Muscle of leg (tissue), 11 donors: ENCODE results near the gene HOXA7. TPM values are rescaled to one million over a fixed set of nuclear protein-coding genes. Genes with fewer than 3 reads are reported as not detected.
A peak's percentile ranks its signal among the peaks of the same experiment; 100 is the strongest.

Experiments
- DNase-seq: peaks from one replicate; pipeline ENCODE4 v3.0.0; 2013
- H3K27ac ChIP-seq: one replicate; pipeline ENCODE4 v1.5.1; 2013; ENCODE audit warnings: mild to moderate bottlenecking, low read length, control low read depth
- H3K27me3 ChIP-seq: one replicate; pipeline ENCODE4 v1.6.1; 2013; ENCODE audit warnings: low read length; ENCODE audit not compliant: control insufficient read depth, insufficient read depth
- H3K36me3 ChIP-seq: one replicate; pipeline ENCODE4 v1.6.1; 2013; ENCODE audit warnings: low read length; ENCODE audit not compliant: control insufficient read depth, insufficient read depth
- H3K4me1 ChIP-seq: one replicate; pipeline ENCODE4 v1.6.1; 2013; ENCODE audit warnings: low read length; ENCODE audit not compliant: control insufficient read depth, insufficient read depth
- H3K4me3 ChIP-seq: one replicate; pipeline ENCODE4 v1.5.1; 2013; ENCODE audit warnings: low read length, control low read depth
- H3K9me3 ChIP-seq: replicated peaks from 2 replicates; pipeline ENCODE4 v1.6.1; 2013; ENCODE audit warnings: low read depth, low read length; ENCODE audit not compliant: control insufficient read depth
- WGBS: methylation state at CpG from one replicate; pipeline ENCODE4 v1.1.5; 2013; ENCODE audit warnings: missing lambda C conversion rate; ENCODE audit not compliant: insufficient coverage; 5-methylcytosine and 5-hydroxymethylcytosine counted together
- polyA plus RNA-seq, 8 donors: library from polyadenylated mRNA; unstranded; fragments of 120-200 nt; gene quantifications; one replicate each; pipeline versions ENCODE4 v1.2.1 to v1.2.3, GENCODE V29; 2013; ENCODE audit warnings: inconsistent platforms in 1 of 8, low replicate concordance in 1 of 8; ENCODE audit not compliant: insufficient read length in 8 of 8, insufficient read depth in 1 of 8
- total RNA-seq: library from RNA; stranded (reverse); fragments of 120-200 nt; gene quantifications from one replicate; pipeline ENCODE4 v1.2.4, GENCODE V29; 2013

The HOXA7 gene
- total and polyA plus RNA-seq, 9 donors = 3.9 to 16.3 (median 11.5) TPM

- Histone ChIP-seq H3K4me1 (peaks cover 39% of the 10 kb centered on the region), H3K9me3 (no peaks in the 10 kb centered on the region), H3K27me3 (peaks cover 82% of the 10 kb centered on the region), H3K36me3 (no peaks in the 10 kb centered on the region), H3K4me3 (peak overlapping the region; percentile 50), H3K27ac (no peak overlapping the region)
- 23% methylated on average over 6 of the region's 14 CpGs for WGBS
- DNase-seq = peak; percentile 56
These were observed 44.5 kb upstream of the HOXA7 start for GRCh38 chr7:27200761-27201579.

- Histone ChIP-seq H3K36me3 (no peaks in the 10 kb centered on the region), H3K9me3 (no peaks in the 10 kb centered on the region), H3K4me1 (peaks cover 33% of the 10 kb centered on the region), H3K4me3 (peak within 1 kb of the TSS; percentile 56), H3K27me3 (peaks cover 77% of the 10 kb centered on the region), H3K27ac (no peak within 1 kb of the TSS)
- DNase-seq = peak; percentile 73
- WGBS = under 1% methylated on average over 75 of the region's 99 CpGs
These were observed 43.6 kb upstream of the HOXA7 start, which contains the start of gene HOXA13 for GRCh38 chr7:27199849-27200760. TSS of gene HOXA13 (minus strand) at chr7:27200091. CDS start at chr7:27200077, 14 bp downstream.

GRCh38 chr7:27198871-27199801 is 42.7 kb upstream of the HOXA7 start:
- Histone ChIP-seq H3K27ac (no peak overlapping the region), H3K4me3 (peak overlapping the region; percentile 38), H3K4me1 (peaks cover 28% of the 10 kb centered on the region), H3K27me3 (peaks cover 74% of the 10 kb centered on the region), H3K36me3 (no peaks in the 10 kb centered on the region), H3K9me3 (no peaks in the 10 kb centered on the region)
- peak; percentile 44 for DNase-seq
- under 1% methylated on average over 87 of the region's 93 CpGs for WGBS

- Histone ChIP-seq H3K27ac (no peak overlapping the region), H3K27me3 (peaks cover 72% of the 10 kb centered on the region)
- DNase-seq = peak; percentile 15
These were observed 41.8 kb upstream of the HOXA7 start for GRCh38 chr7:27198138-27198841.

GRCh38 chr7:27197137-27198042 is 40.9 kb upstream of the HOXA7 start:
- WGBS = 24% methylated on average over 5 of the region's 18 CpGs
- Histone ChIP-seq H3K9me3 (no peaks in the 10 kb centered on the region), H3K36me3 (no peaks in the 10 kb centered on the region), H3K27me3 (peaks cover 71% of the 10 kb centered on the region), H3K27ac (no peak overlapping the region), H3K4me3 (no peak overlapping the region), H3K4me1 (peaks cover 39% of the 10 kb centered on the region)
- peak; percentile 23 for DNase-seq

More at GRCh38 chr7:27198138-27198841, 41.8 kb upstream of the HOXA7 start:
- WGBS = 6% methylated on average over 8 of the region's 29 CpGs
- Histone ChIP-seq H3K36me3 (no peaks in the 10 kb centered on the region), H3K9me3 (no peaks in the 10 kb centered on the region), H3K4me1 (peaks cover 33% of the 10 kb centered on the region), H3K4me3 (peak overlapping the region; percentile 38)

GRCh38 chr7:27196287-27196767 is 39.9 kb upstream of the HOXA7 start:
- Histone ChIP-seq H3K4me1 (peaks cover 36% of the 10 kb centered on the region), H3K4me3 (no peak overlapping the region), H3K36me3 (no peaks in the 10 kb centered on the region), H3K27ac (no peak overlapping the region), H3K27me3 (peaks cover 71% of the 10 kb centered on the region), H3K9me3 (no peaks in the 10 kb centered on the region)
- DNase-seq = peak; percentile 87
- 2% methylated on average over 6 of the region's 6 CpGs for WGBS

GRCh38 chr7:27194686-27195379 is 38.4 kb upstream of the HOXA7 start:
- H3K9me3 ChIP-seq = no peaks in the 10 kb centered on the region
- H3K27me3 ChIP-seq = peaks cover 72% of the 10 kb centered on the region
- H3K36me3 ChIP-seq = no peaks in the 10 kb centered on the region
- no peak overlapping the region for H3K4me3 ChIP-seq
- no peak overlapping the region for H3K27ac ChIP-seq
- no peak for DNase-seq
- no CpG with 5 or more reads among the region's 9 CpGs for WGBS
- peaks cover 39% of the 10 kb centered on the region for H3K4me1 ChIP-seq

GRCh38 chr7:27194002-27194352 is 37.5 kb upstream of the HOXA7 start:
- Histone ChIP-seq H3K9me3 (no peaks in the 10 kb centered on the region), H3K27me3 (peaks cover 76% of the 10 kb centered on the region), H3K4me1 (peaks cover 45% of the 10 kb centered on the region), H3K27ac (peak overlapping the region; percentile 87), H3K36me3 (no peaks in the 10 kb centered on the region), H3K4me3 (no peak overlapping the region)
- no peak for DNase-seq
- no CpG with 5 or more reads among the region's 2 CpGs for WGBS
